ENCODE measurements around the gene RAB30. TPM values are rescaled to one million over a fixed set of nuclear protein-coding genes. Genes with fewer than 3 reads are reported as not detected.
"Not testable (repeated sequence)": the region's sequence is repeated elsewhere in the genome, so short reads cannot be mapped to it uniquely, and the experiment has no call there.

RAB30 gene
- total and polyA plus RNA-seq, 3 donors from 2014 or later: 11.4 to 13.1 (median 12.3) TPM

- no peak for DNase-seq
- no peaks in the 10 kb centered on the region for H3K27me3 ChIP-seq
- no peak for TF ChIP-seq POLR2A (IDR thresholded peaks at IDR 0.05)
- no peak for TF ChIP-seq CTCF (IDR thresholded peaks at IDR 0.05)
- WGBS, 2 donors: 85 to 95% methylated on average over 2 of the region's 2 CpGs
- H3K27ac ChIP-seq: no peak overlapping the region
- no peaks in the 10 kb centered on the region for H3K36me3 ChIP-seq (ENCODE audit: low read depth, missing control alignments)
- H3K4me3 ChIP-seq: no peak overlapping the region
- H3K9me3 ChIP-seq: no peaks in the 10 kb centered on the region
- intact Hi-C loops (cut with DNase I; ENCODE audit: low total_unique reads): no loop called here
- no peaks in the 10 kb centered on the region for H3K4me1 ChIP-seq
Observed at GRCh38 chr11:82974851-82975250, 96.8 kb downstream of the RAB30 start.

- Histone ChIP-seq H3K4me3 (no peak overlapping the region), H3K36me3 (ENCODE audit: low read depth, missing control alignments) (no peaks in the 10 kb centered on the region), H3K9me3 (no peaks in the 10 kb centered on the region), H3K27ac (no peak overlapping the region), H3K27me3 (no peaks in the 10 kb centered on the region), H3K4me1 (no peaks in the 10 kb centered on the region)
- no peak for DNase-seq
- intact Hi-C loops (cut with DNase I; ENCODE audit: low total_unique reads): no loop called here
- TF ChIP-seq CTCF (IDR thresholded peaks at IDR 0.05) (no peak), POLR2A (IDR thresholded peaks at IDR 0.05) (no peak)
- 93 to 94% methylated on average over 2 of the region's 2 CpGs for WGBS, 2 donors
Observed at GRCh38 chr11:82974135-82974534, 97.6 kb downstream of the RAB30 start.

- TF ChIP-seq POLR2A (IDR thresholded peaks at IDR 0.05) (no peak), CTCF (IDR thresholded peaks at IDR 0.05) (no peak)
- 59 to 67% methylated on average over 1 of the region's 1 CpG for WGBS, 2 donors
- intact Hi-C loops (cut with DNase I; ENCODE audit: low total_unique reads): no loop called here
Observed at GRCh38 chr11:82972103-82972502, 99.6 kb downstream of the RAB30 start.

GRCh38 chr11:82971519-82971946 lies 100.2 kb downstream of the RAB30 start:
- H3K4me1 ChIP-seq; intact Hi-C loops (cut with DNase I; ENCODE audit: low total_unique reads); H3K4me3 ChIP-seq; H3K27ac ChIP-seq; H3K27me3 ChIP-seq; H3K9me3 ChIP-seq; H3K36me3 ChIP-seq (ENCODE audit: low read depth, missing control alignments): not testable (repeated sequence)
- 39 to 66% methylated on average over 8 of the region's 8 CpGs for WGBS, 2 donors
- peak; percentile 62 for DNase-seq
- peak; percentile 23 for TF ChIP-seq POLR2A (IDR thresholded peaks at IDR 0.05)

More at GRCh38 chr11:82972103-82972502, 99.6 kb downstream of the RAB30 start:
- Histone ChIP-seq H3K4me3 (no peak overlapping the region), H3K27ac (no peak overlapping the region), H3K9me3 (no peaks in the 10 kb centered on the region), H3K27me3 (no peaks in the 10 kb centered on the region), H3K4me1 (no peaks in the 10 kb centered on the region), H3K36me3 (ENCODE audit: low read depth, missing control alignments) (no peaks in the 10 kb centered on the region)
- no peak for DNase-seq

GRCh38 chr11:82970507-82971083 lies 101.1 kb downstream of the RAB30 start:
- H3K4me1 ChIP-seq; intact Hi-C loops (cut with DNase I; ENCODE audit: low total_unique reads); DNase-seq; H3K9me3 ChIP-seq; H3K36me3 ChIP-seq (ENCODE audit: low read depth, missing control alignments); H3K27ac ChIP-seq; H3K27me3 ChIP-seq: not testable (repeated sequence)
- peak overlapping the region; percentile 36 to 45 for H3K4me3 ChIP-seq
- WGBS, 2 donors: 59 to 73% methylated on average over 7 to 55 of the region's 60 CpGs

GRCh38 chr11:82969811-82970210 lies 101.9 kb downstream of the RAB30 start:
- DNase-seq: no peak
- TF ChIP-seq POLR2A (IDR thresholded peaks at IDR 0.05) (no peak), CTCF (IDR thresholded peaks at IDR 0.05) (no peak)
- no peak overlapping the region for H3K27ac ChIP-seq
- no peaks in the 10 kb centered on the region for H3K4me1 ChIP-seq
- no peak overlapping the region for H3K4me3 ChIP-seq
- no peaks in the 10 kb centered on the region for H3K27me3 ChIP-seq
- WGBS, 2 donors: 64 to 76% methylated on average over 4 of the region's 4 CpGs
- H3K36me3 ChIP-seq (ENCODE audit: low read depth, missing control alignments): no peaks in the 10 kb centered on the region
- intact Hi-C loops (cut with DNase I; ENCODE audit: low total_unique reads): no loop called here
- no peaks in the 10 kb centered on the region for H3K9me3 ChIP-seq
